ENCODE data around the gene MYOZ2. TPM values are rescaled to one million over a fixed set of nuclear protein-coding genes. Genes with fewer than 3 reads are reported as not detected.

The MYOZ2 gene
- total and polyA plus RNA-seq, 2 of the 13 experiments (the other 11 are each of a cell fraction or from before 2014, with no cell fraction given) = 0.03 TPM; not detected in 1

DNA sequence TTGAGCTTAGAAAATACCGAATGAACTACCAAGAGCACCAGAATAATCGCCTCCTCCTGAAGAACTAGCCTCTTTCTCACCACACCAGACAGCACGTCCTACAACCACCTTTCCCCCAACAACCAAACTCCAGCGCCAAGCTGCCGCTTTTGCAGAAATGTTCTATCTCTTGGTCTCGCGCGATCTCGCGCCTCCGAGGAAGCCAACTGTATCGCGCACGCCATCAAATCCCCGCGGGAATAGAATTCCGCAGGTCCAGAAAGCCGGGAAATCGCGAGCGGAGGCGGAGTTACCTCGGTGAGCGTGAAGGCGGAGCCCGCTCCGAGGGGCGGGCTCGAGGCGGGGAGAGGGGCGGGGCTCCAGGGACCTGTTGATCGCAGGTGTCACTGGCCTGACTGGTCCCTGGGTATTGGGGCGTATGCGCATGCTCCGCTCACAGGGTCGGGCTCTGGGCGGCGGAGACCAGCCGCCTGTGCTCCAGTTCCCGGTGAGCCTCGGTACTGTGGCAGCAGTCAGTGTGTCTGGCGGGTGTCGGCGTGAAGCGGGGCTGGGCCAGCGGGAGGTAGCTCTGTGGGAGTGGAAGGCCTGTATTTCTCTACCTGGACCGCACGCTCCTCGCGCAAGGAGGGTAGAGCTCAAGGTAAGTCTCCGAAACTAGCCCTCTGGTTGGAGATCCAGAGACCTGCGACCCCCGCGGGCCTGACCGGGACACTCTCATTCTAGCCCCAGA lies 76.8 kb downstream of the MYOZ2 start, which contains the start of gene USP53 (continued):
- TF ChIP-seq, protein P1, sequence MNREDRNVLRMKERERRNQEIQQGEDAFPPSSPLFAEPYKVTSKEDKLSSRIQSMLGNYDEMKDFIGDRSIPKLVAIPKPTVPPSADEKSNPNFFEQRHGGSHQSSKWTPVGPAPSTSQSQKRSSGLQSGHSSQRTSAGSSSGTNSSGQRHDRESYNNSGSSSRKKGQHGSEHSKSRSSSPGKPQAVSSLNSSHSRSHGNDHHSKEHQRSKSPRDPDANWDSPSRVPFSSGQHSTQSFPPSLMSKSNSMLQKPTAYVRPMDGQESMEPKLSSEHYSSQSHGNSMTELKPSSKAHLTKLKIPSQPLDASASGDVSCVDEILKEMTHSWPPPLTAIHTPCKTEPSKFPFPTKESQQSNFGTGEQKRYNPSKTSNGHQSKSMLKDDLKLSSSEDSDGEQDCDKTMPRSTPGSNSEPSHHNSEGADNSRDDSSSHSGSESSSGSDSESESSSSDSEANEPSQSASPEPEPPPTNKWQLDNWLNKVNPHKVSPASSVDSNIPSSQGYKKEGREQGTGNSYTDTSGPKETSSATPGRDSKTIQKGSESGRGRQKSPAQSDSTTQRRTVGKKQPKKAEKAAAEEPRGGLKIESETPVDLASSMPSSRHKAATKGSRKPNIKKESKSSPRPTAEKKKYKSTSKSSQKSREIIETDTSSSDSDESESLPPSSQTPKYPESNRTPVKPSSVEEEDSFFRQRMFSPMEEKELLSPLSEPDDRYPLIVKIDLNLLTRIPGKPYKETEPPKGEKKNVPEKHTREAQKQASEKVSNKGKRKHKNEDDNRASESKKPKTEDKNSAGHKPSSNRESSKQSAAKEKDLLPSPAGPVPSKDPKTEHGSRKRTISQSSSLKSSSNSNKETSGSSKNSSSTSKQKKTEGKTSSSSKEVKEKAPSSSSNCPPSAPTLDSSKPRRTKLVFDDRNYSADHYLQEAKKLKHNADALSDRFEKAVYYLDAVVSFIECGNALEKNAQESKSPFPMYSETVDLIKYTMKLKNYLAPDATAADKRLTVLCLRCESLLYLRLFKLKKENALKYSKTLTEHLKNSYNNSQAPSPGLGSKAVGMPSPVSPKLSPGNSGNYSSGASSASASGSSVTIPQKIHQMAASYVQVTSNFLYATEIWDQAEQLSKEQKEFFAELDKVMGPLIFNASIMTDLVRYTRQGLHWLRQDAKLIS (CRISPR knock-in tag; IDR thresholded peaks at IDR 0.05) = no peak
- TF ChIP-seq ZNF672 (CRISPR knock-in tag; IDR thresholded peaks at IDR 0.05) (no peak), NKX3-1 (CRISPR knock-in tag; IDR thresholded peaks at IDR 0.05) (no peak), MED1 (CRISPR knock-in tag; IDR thresholded peaks at IDR 0.05) (no peak), CBX1 (IDR thresholded peaks at IDR 0.05; ENCODE audit: low read depth) (peak; percentile 27), KLF12 (CRISPR knock-in tag; IDR thresholded peaks at IDR 0.05; ENCODE audit: borderline replicate concordance) (peak; percentile 51; the same call in 1 of the 2 replicates), MIER3 (CRISPR knock-in tag; IDR thresholded peaks at IDR 0.05; ENCODE audit: borderline replicate concordance) (peak; percentile 32; the same call in 1 of the 2 replicates), HMG20A (CRISPR knock-in tag; IDR thresholded peaks at IDR 0.05; ENCODE audit: borderline replicate concordance) (no peak), SRY (CRISPR knock-in tag; IDR thresholded peaks at IDR 0.05) (0 out of 2 replicates have a peak, but pooled peaks have one; percentile 46), ZNF441 (CRISPR knock-in tag; IDR thresholded peaks at IDR 0.05; ENCODE audit: borderline replicate concordance) (no peak), BHLHE40 (IDR thresholded peaks at IDR 0.05; ENCODE audit: low read length) (0 out of 2 replicates have a peak, but pooled peaks have one; percentile 3), SIX1 (CRISPR knock-in tag; IDR thresholded peaks at IDR 0.05; ENCODE audit: borderline replicate concordance) (no peak), PHF5A (CRISPR knock-in tag; IDR thresholded peaks at IDR 0.05; ENCODE audit: low read depth, unreplicated experiment) (no peak)
- TF ChIP-seq, protein P2, sequence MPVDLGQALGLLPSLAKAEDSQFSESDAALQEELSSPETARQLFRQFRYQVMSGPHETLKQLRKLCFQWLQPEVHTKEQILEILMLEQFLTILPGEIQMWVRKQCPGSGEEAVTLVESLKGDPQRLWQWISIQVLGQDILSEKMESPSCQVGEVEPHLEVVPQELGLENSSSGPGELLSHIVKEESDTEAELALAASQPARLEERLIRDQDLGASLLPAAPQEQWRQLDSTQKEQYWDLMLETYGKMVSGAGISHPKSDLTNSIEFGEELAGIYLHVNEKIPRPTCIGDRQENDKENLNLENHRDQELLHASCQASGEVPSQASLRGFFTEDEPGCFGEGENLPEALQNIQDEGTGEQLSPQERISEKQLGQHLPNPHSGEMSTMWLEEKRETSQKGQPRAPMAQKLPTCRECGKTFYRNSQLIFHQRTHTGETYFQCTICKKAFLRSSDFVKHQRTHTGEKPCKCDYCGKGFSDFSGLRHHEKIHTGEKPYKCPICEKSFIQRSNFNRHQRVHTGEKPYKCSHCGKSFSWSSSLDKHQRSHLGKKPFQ (CRISPR knock-in tag; IDR thresholded peaks at IDR 0.05; ENCODE audit: insufficient replicate concordance) = no peak
- TF ChIP-seq, protein P3, sequence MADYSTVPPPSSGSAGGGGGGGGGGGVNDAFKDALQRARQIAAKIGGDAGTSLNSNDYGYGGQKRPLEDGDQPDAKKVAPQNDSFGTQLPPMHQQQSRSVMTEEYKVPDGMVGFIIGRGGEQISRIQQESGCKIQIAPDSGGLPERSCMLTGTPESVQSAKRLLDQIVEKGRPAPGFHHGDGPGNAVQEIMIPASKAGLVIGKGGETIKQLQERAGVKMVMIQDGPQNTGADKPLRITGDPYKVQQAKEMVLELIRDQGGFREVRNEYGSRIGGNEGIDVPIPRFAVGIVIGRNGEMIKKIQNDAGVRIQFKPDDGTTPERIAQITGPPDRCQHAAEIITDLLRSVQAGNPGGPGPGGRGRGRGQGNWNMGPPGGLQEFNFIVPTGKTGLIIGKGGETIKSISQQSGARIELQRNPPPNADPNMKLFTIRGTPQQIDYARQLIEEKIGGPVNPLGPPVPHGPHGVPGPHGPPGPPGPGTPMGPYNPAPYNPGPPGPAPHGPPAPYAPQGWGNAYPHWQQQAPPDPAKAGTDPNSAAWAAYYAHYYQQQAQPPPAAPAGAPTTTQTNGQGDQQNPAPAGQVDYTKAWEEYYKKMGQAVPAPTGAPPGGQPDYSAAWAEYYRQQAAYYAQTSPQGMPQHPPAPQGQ (CRISPR knock-in tag; IDR thresholded peaks at IDR 0.05; ENCODE audit: borderline replicate concordance) = no peak
- TF ChIP-seq, protein P4, sequence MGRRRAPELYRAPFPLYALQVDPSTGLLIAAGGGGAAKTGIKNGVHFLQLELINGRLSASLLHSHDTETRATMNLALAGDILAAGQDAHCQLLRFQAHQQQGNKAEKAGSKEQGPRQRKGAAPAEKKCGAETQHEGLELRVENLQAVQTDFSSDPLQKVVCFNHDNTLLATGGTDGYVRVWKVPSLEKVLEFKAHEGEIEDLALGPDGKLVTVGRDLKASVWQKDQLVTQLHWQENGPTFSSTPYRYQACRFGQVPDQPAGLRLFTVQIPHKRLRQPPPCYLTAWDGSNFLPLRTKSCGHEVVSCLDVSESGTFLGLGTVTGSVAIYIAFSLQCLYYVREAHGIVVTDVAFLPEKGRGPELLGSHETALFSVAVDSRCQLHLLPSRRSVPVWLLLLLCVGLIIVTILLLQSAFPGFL (CRISPR knock-in tag; IDR thresholded peaks at IDR 0.05) = no peak
- TF ChIP-seq, protein P5, sequence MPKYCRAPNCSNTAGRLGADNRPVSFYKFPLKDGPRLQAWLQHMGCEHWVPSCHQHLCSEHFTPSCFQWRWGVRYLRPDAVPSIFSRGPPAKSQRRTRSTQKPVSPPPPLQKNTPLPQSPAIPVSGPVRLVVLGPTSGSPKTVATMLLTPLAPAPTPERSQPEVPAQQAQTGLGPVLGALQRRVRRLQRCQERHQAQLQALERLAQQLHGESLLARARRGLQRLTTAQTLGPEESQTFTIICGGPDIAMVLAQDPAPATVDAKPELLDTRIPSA (CRISPR knock-in tag; IDR thresholded peaks at IDR 0.05; ENCODE audit: borderline replicate concordance) = peak; percentile 92
- TF ChIP-seq, protein P6, sequence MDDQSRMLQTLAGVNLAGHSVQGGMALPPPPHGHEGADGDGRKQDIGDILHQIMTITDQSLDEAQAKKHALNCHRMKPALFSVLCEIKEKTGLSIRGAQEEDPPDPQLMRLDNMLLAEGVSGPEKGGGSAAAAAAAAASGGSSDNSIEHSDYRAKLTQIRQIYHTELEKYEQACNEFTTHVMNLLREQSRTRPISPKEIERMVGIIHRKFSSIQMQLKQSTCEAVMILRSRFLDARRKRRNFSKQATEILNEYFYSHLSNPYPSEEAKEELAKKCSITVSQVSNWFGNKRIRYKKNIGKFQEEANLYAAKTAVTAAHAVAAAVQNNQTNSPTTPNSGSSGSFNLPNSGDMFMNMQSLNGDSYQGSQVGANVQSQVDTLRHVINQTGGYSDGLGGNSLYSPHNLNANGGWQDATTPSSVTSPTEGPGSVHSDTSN (CRISPR knock-in tag; IDR thresholded peaks at IDR 0.05; ENCODE audit: borderline replicate concordance) = 0 out of 2 replicates have a peak, but pooled peaks have one; percentile 15

Measured in HepG2 (cell line).